Vagina (tissue), 2 donors: ENCODE measurements around the gene CLDN1. TPM values are rescaled to one million over a fixed set of nuclear protein-coding genes. Genes with fewer than 3 reads are reported as not detected.

Experiments
- DNase-seq, 2 donors: peaks; one replicate each; pipeline ENCODE4 v3.0.0-alpha.2; 2017; ENCODE audit errors: extremely low spot score in 2 of 2
- H3K27ac ChIP-seq: fragments of 200-600 bp; sonication (generic); one replicate; pipeline ENCODE4 v1.5.1; 2019
- H3K27me3 ChIP-seq: fragments of 200-600 bp; sonication (generic); one replicate; pipeline ENCODE4 v1.5.1; 2019
- H3K36me3 ChIP-seq, 2 donors: fragments of 200-600 bp; sonication (generic); one replicate each; pipeline ENCODE4 v1.5.1; 2017 to 2019
- H3K4me1 ChIP-seq: fragments of 200-600 bp; sonication (generic); one replicate; pipeline ENCODE4 v1.5.1; 2019
- H3K4me3 ChIP-seq, 2 donors: fragments of 200-600 bp; sonication (generic); 1 replicate in 1 of 2; 2 replicates in 1 of 2; pipeline ENCODE4 v1.5.1; 2016 to 2019
- H3K9me3 ChIP-seq: fragments of 200-600 bp; sonication (generic); one replicate; pipeline ENCODE4 v1.5.1; 2019
- CTCF ChIP-seq, 3 experiments: fragments of 450-650 bp in 2 of 3; fragments of 200-600 bp in 1 of 3; sonication (generic) in 1 of 3; IDR thresholded peaks; one replicate each; pipeline ENCODE4 v1.5.1; 2017 to 2019; ENCODE audit warnings: antibody characterized with exemption in 3 of 3, mild to moderate bottlenecking in 2 of 3, moderate library complexity in 2 of 3
- POLR2A ChIP-seq, 2 donors: fragments of 450-650 bp; IDR thresholded peaks; one replicate each; pipeline ENCODE4 v1.6.1; 2017; ENCODE audit warnings: antibody characterized with exemption in 2 of 2, mild to moderate bottlenecking in 2 of 2, moderate library complexity in 2 of 2
- POLR2AphosphoS5 ChIP-seq, 2 donors: sonication (generic); formaldehyde crosslinking; IDR thresholded peaks; one replicate each; pipeline ENCODE4 v1.9.0; 2017; ENCODE audit warnings: antibody characterized with exemption in 2 of 2, mild to moderate bottlenecking in 2 of 2, low read depth in 1 of 2; ENCODE audit not compliant: insufficient read depth in 1 of 2
- intact Hi-C: fragments of 100-400 bp; cut with DNase I; formaldehyde crosslinking; loops from one replicate; pipeline ENCODE4 v1.15.1; 2023
- total RNA-seq: library from RNA; depleted of rRNA; stranded (reverse); fragments of >200 nt; gene quantifications from one replicate; pipeline ENCODE4 v1.2.3, GENCODE V29; 2016

CLDN1 gene
- total RNA-seq, 1 donor from 2014 or later, result 48.6 TPM

- no peaks in the 10 kb centered on the region for H3K9me3 ChIP-seq
- no peaks in the 10 kb centered on the region for H3K36me3 ChIP-seq
- no peak overlapping the region for H3K4me3 ChIP-seq
- TF ChIP-seq POLR2AphosphoS5 (IDR thresholded peaks at IDR 0.05; ENCODE audit: insufficient read depth in 1 of 2, low read depth in 1 of 2), result no peak
- TF ChIP-seq POLR2A (IDR thresholded peaks at IDR 0.05), result no peak
- no peak for TF ChIP-seq CTCF (IDR thresholded peaks at IDR 0.05)
- H3K27me3 ChIP-seq, result no peaks in the 10 kb centered on the region
- intact Hi-C loops, result no loop called here
- no peak overlapping the region for H3K27ac ChIP-seq
- H3K4me1 ChIP-seq, result no peaks in the 10 kb centered on the region
- no peak for DNase-seq
These were observed 55.9 kb downstream of the CLDN1 start for GRCh38 chr3:190266265-190266912.

- Histone ChIP-seq H3K4me1 (no peaks in the 10 kb centered on the region), H3K4me3 (no peak overlapping the region), H3K27me3 (no peaks in the 10 kb centered on the region), H3K36me3 (no peaks in the 10 kb centered on the region), H3K9me3 (no peaks in the 10 kb centered on the region), H3K27ac (no peak overlapping the region)
- intact Hi-C loops, result no loop called here
- TF ChIP-seq POLR2AphosphoS5 (IDR thresholded peaks at IDR 0.05; ENCODE audit: insufficient read depth in 1 of 2, low read depth in 1 of 2) (peak in 1 of 2 donors; percentile 90), POLR2A (IDR thresholded peaks at IDR 0.05) (no peak)
- DNase-seq, result peak in 1 of 2 donors; percentile 91
These were observed 56.5 kb downstream of the CLDN1 start for GRCh38 chr3:190265796-190266195.

GRCh38 chr3:190265126-190265525, 57.1 kb downstream of the CLDN1 start:
- DNase-seq, result no peak
- H3K27ac ChIP-seq, result no peak overlapping the region
- no peak for TF ChIP-seq CTCF (IDR thresholded peaks at IDR 0.05)
- TF ChIP-seq POLR2A (IDR thresholded peaks at IDR 0.05), result no peak
- no peak for TF ChIP-seq POLR2AphosphoS5 (IDR thresholded peaks at IDR 0.05; ENCODE audit: insufficient read depth in 1 of 2, low read depth in 1 of 2)
- H3K9me3 ChIP-seq, result no peaks in the 10 kb centered on the region
- H3K4me3 ChIP-seq, result no peak overlapping the region
- intact Hi-C loops, result no loop called here
- no peaks in the 10 kb centered on the region for H3K27me3 ChIP-seq
- H3K36me3 ChIP-seq, result no peaks in the 10 kb centered on the region
- no peaks in the 10 kb centered on the region for H3K4me1 ChIP-seq

GRCh38 chr3:190261740-190262139, 60.5 kb downstream of the CLDN1 start:
- no peak for TF ChIP-seq POLR2A (IDR thresholded peaks at IDR 0.05)
- TF ChIP-seq CTCF (IDR thresholded peaks at IDR 0.05), result no peak
- TF ChIP-seq POLR2AphosphoS5 (IDR thresholded peaks at IDR 0.05; ENCODE audit: insufficient read depth in 1 of 2, low read depth in 1 of 2), result no peak
- no peak for DNase-seq
- H3K9me3 ChIP-seq, result no peaks in the 10 kb centered on the region
- H3K4me1 ChIP-seq, result no peaks in the 10 kb centered on the region
- intact Hi-C loops, result no loop called here
- H3K27me3 ChIP-seq, result no peaks in the 10 kb centered on the region
- H3K36me3 ChIP-seq, result no peaks in the 10 kb centered on the region
- no peak overlapping the region for H3K4me3 ChIP-seq
- H3K27ac ChIP-seq, result no peak overlapping the region

GRCh38 chr3:190261015-190261414, 61.2 kb downstream of the CLDN1 start:
- H3K4me1 ChIP-seq, result no peaks in the 10 kb centered on the region
- H3K9me3 ChIP-seq, result no peaks in the 10 kb centered on the region
- TF ChIP-seq POLR2A (IDR thresholded peaks at IDR 0.05) (no peak), POLR2AphosphoS5 (IDR thresholded peaks at IDR 0.05; ENCODE audit: insufficient read depth in 1 of 2, low read depth in 1 of 2) (no peak), CTCF (IDR thresholded peaks at IDR 0.05) (no peak)
- intact Hi-C loops, result no loop called here
- DNase-seq, result no peak
- no peaks in the 10 kb centered on the region for H3K36me3 ChIP-seq
- no peak overlapping the region for H3K27ac ChIP-seq
- no peak overlapping the region for H3K4me3 ChIP-seq
- no peaks in the 10 kb centered on the region for H3K27me3 ChIP-seq
